Measurements from ENCODE around the gene VWA7.
A peak's percentile ranks its signal among the peaks of the same experiment; 100 is the strongest.

The VWA7 gene

GRCh38 chr6:31739639-31740396 lies 37.3 kb downstream of the VWA7 start, which contains the start of gene MSH5:
MSH5 (plus strand) TSS chr6:31740005; CDS start chr6:31740467, 462 bp downstream.
- peaks cover 43% of the 10 kb centered on the region for H3K4me1 ChIP-seq (ENCODE audit: control insufficient read depth, insufficient read depth, low read length)
- H3K36me3 ChIP-seq (ENCODE audit: control insufficient read depth, insufficient read depth, low read length, severe bottlenecking) = no peaks in the 10 kb centered on the region
- H3K9ac ChIP-seq (ENCODE audit: low read length) = peak within 1 kb of the TSS; percentile 84
- DNase-seq (ENCODE audit: low read depth) = peak; percentile 100
- no peaks in the 10 kb centered on the region for H3K9me3 ChIP-seq (ENCODE audit: control insufficient read depth, low read length)
- H3K4me3 ChIP-seq (ENCODE audit: low read length) = peak within 1 kb of the TSS; percentile 91
- no peaks in the 10 kb centered on the region for H3K27me3 ChIP-seq (replicated peaks; ENCODE audit: control insufficient read depth, insufficient read depth, low read length)

GRCh38 chr6:31737991-31738979 lies 38.8 kb downstream of the VWA7 start:
- peak; percentile 71 for DNase-seq (ENCODE audit: low read depth)
- Histone ChIP-seq H3K9ac (ENCODE audit: low read length) (peak overlapping the region; percentile 52), H3K4me3 (ENCODE audit: low read length) (peak overlapping the region; percentile 38), H3K4me1 (ENCODE audit: control insufficient read depth, insufficient read depth, low read length) (peaks cover 55% of the 10 kb centered on the region), H3K9me3 (ENCODE audit: control insufficient read depth, low read length) (no peaks in the 10 kb centered on the region), H3K36me3 (ENCODE audit: control insufficient read depth, insufficient read depth, low read length, severe bottlenecking) (peaks cover 10% of the 10 kb centered on the region), H3K27me3 (replicated peaks; ENCODE audit: control insufficient read depth, insufficient read depth, low read length) (no peaks in the 10 kb centered on the region)

GRCh38 chr6:31737315-31737990 lies 39.7 kb downstream of the VWA7 start:
- no peak for DNase-seq (ENCODE audit: low read depth)
- Histone ChIP-seq H3K4me3 (ENCODE audit: low read length) (peak overlapping the region; percentile 38), H3K9me3 (ENCODE audit: control insufficient read depth, low read length) (no peaks in the 10 kb centered on the region), H3K4me1 (ENCODE audit: control insufficient read depth, insufficient read depth, low read length) (peaks cover 55% of the 10 kb centered on the region), H3K27me3 (replicated peaks; ENCODE audit: control insufficient read depth, insufficient read depth, low read length) (no peaks in the 10 kb centered on the region), H3K9ac (ENCODE audit: low read length) (peak overlapping the region; percentile 52), H3K36me3 (ENCODE audit: control insufficient read depth, insufficient read depth, low read length, severe bottlenecking) (peaks cover 15% of the 10 kb centered on the region)

DNA sequence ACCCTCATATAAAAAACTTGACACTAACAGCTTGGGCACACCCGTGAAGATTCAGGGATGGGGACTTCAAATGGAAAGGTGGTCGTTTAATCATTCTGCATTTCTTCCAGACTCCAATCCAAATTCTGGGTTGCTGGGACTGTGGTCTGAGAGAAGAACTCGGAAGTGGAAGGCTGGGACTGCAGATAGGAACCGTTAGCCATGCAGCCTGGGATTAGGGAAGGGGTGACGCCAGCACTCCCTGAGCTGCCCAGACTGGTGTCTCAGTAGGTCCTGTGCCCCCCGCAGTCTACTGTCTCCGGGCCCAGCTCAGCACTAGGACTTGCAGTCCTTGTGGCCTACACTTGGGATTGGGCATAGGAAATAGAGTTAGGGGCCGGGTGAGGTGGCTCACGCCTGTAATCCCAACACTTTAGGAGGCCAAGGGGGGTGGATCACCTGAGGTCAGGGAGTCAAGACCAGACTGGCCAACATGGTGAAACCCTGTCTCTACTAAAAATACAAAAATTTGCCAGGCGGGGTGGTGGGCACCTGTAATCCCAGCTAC lies 40.3 kb downstream of the VWA7 start:
- H3K4me3 ChIP-seq (ENCODE audit: low read length) = peak overlapping the region; percentile 89

GRCh38 chr6:31736021-31736767 lies 40.9 kb downstream of the VWA7 start, which contains the start of gene CLIC1:
CLIC1 (minus strand) TSS chr6:31736530; CDS start chr6:31736300, 230 bp downstream.
- H3K9me3 ChIP-seq (ENCODE audit: control insufficient read depth, low read length) = no peaks in the 10 kb centered on the region
- H3K27me3 ChIP-seq (replicated peaks; ENCODE audit: control insufficient read depth, insufficient read depth, low read length) = no peaks in the 10 kb centered on the region
- H3K9ac ChIP-seq (ENCODE audit: low read length) = peak within 1 kb of the TSS; percentile 91
- DNase-seq (ENCODE audit: low read depth) = peak; percentile 95
- H3K4me1 ChIP-seq (ENCODE audit: control insufficient read depth, insufficient read depth, low read length) = peaks cover 45% of the 10 kb centered on the region
- peaks cover 28% of the 10 kb centered on the region for H3K36me3 ChIP-seq (ENCODE audit: control insufficient read depth, insufficient read depth, low read length, severe bottlenecking)
- H3K4me3 ChIP-seq (ENCODE audit: low read length) = peak within 1 kb of the TSS; percentile 89

More for the DNA sequence above, 40.3 kb downstream of the VWA7 start:
- H3K9ac ChIP-seq (ENCODE audit: low read length) = peak overlapping the region; percentile 91
- H3K27me3 ChIP-seq (replicated peaks; ENCODE audit: control insufficient read depth, insufficient read depth, low read length) = no peaks in the 10 kb centered on the region
- H3K4me1 ChIP-seq (ENCODE audit: control insufficient read depth, insufficient read depth, low read length) = peaks cover 49% of the 10 kb centered on the region
- DNase-seq (ENCODE audit: low read depth) = no peak
- H3K9me3 ChIP-seq (ENCODE audit: control insufficient read depth, low read length) = no peaks in the 10 kb centered on the region
- peaks cover 22% of the 10 kb centered on the region for H3K36me3 ChIP-seq (ENCODE audit: control insufficient read depth, insufficient read depth, low read length, severe bottlenecking)

- peak; percentile 67 for DNase-seq (ENCODE audit: low read depth)
- no peaks in the 10 kb centered on the region for H3K27me3 ChIP-seq (replicated peaks; ENCODE audit: control insufficient read depth, insufficient read depth, low read length)
- H3K9ac ChIP-seq (ENCODE audit: low read length) = peak overlapping the region; percentile 91
- H3K36me3 ChIP-seq (ENCODE audit: control insufficient read depth, insufficient read depth, low read length, severe bottlenecking) = peaks cover 35% of the 10 kb centered on the region
- H3K9me3 ChIP-seq (ENCODE audit: control insufficient read depth, low read length) = no peaks in the 10 kb centered on the region
- peak overlapping the region; percentile 89 for H3K4me3 ChIP-seq (ENCODE audit: low read length)
- peaks cover 50% of the 10 kb centered on the region for H3K4me1 ChIP-seq (ENCODE audit: control insufficient read depth, insufficient read depth, low read length)
Observed at GRCh38 chr6:31734821-31735406, 42.2 kb downstream of the VWA7 start.

DNA sequence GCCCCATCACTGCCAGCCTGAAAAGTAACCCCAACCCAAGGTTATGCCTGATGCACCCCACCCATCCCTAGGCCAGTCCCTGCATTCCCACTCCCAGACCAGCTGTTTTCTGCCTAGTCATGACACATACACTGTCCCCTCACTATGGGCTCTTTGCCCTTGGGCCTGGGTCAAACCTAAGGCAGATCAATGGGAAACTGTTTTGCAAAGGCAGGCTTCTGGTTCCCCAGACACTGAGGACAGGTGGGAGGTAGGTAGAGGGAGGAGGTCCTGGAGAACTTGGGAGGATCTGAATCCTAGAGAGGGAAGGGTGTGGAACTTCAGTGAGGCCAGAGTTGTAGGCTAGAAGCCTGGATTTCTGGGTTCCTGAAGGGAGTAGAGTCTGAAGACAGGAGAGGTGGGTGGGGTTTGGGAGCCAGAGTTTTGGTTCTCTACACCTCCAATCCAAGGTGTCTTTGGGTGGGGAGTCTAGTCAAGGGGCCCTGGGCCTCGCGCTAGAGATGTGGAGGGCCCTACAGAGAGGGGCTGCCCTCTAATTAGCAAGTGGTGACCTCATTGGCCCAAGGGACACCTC lies 42.8 kb downstream of the VWA7 start:
- Histone ChIP-seq H3K9ac (ENCODE audit: low read length) (peak overlapping the region; percentile 91), H3K27me3 (replicated peaks; ENCODE audit: control insufficient read depth, insufficient read depth, low read length) (no peaks in the 10 kb centered on the region), H3K4me1 (ENCODE audit: control insufficient read depth, insufficient read depth, low read length) (peaks cover 49% of the 10 kb centered on the region), H3K36me3 (ENCODE audit: control insufficient read depth, insufficient read depth, low read length, severe bottlenecking) (peaks cover 35% of the 10 kb centered on the region), H3K9me3 (ENCODE audit: control insufficient read depth, low read length) (no peaks in the 10 kb centered on the region), H3K4me3 (ENCODE audit: low read length) (peak overlapping the region; percentile 89)
- DNase-seq (ENCODE audit: low read depth) = no peak

DNA sequence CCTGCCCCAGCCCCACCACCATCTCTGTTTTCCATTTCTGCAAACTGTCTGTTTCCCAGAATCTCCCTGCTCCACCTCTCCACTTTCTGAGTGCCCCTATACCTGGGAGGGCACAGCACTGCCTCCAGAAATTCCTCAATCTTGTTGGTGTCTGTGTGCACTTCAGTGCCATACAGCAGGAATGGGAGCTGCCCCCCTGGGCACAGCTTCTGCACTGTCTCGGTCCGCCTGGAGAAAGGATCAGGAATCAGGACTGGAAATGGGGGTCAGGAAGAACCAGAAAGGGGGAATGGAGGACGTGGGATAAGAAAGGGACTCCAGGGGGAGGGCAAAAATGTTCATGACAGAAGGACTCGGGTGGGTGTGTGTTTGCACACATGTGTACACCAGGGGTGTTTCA lies 43.4 kb downstream of the VWA7 start:
- Histone ChIP-seq H3K36me3 (ENCODE audit: control insufficient read depth, insufficient read depth, low read length, severe bottlenecking) (peaks cover 35% of the 10 kb centered on the region), H3K4me3 (ENCODE audit: low read length) (peak overlapping the region; percentile 89), H3K4me1 (ENCODE audit: control insufficient read depth, insufficient read depth, low read length) (peaks cover 48% of the 10 kb centered on the region), H3K27me3 (replicated peaks; ENCODE audit: control insufficient read depth, insufficient read depth, low read length) (no peaks in the 10 kb centered on the region), H3K9ac (ENCODE audit: low read length) (peak overlapping the region; percentile 91), H3K9me3 (ENCODE audit: control insufficient read depth, low read length) (no peaks in the 10 kb centered on the region)
- no peak for DNase-seq (ENCODE audit: low read depth)

- no peak for DNase-seq (ENCODE audit: low read depth)
- Histone ChIP-seq H3K4me1 (ENCODE audit: control insufficient read depth, insufficient read depth, low read length) (peaks cover 46% of the 10 kb centered on the region), H3K9me3 (ENCODE audit: control insufficient read depth, low read length) (no peaks in the 10 kb centered on the region), H3K36me3 (ENCODE audit: control insufficient read depth, insufficient read depth, low read length, severe bottlenecking) (peaks cover 39% of the 10 kb centered on the region), H3K4me3 (ENCODE audit: low read length) (no peak overlapping the region), H3K9ac (ENCODE audit: low read length) (no peak overlapping the region), H3K27me3 (replicated peaks; ENCODE audit: control insufficient read depth, insufficient read depth, low read length) (no peaks in the 10 kb centered on the region)
Observed at GRCh38 chr6:31732029-31732428, 45.1 kb downstream of the VWA7 start.
